ENCODE data around the gene DLST.

Gene DLST

GRCh38 chr14:74915826-74916225 is 34.1 kb downstream of the DLST start:
- Histone ChIP-seq H4K20me1 (ENCODE audit: insufficient read depth, low read length) (no peaks in the 10 kb centered on the region), H3K4me2 (ENCODE audit: low read depth, low read length) (no peak overlapping the region), H3K79me2 (ENCODE audit: low read length) (no peaks in the 10 kb centered on the region), H3K9me2 (replicated peaks; ENCODE audit: insufficient read depth, low read length) (no peaks in the 10 kb centered on the region), H3K27ac (ENCODE audit: low read length) (no peak overlapping the region), H3K9ac (ENCODE audit: low read length) (no peak overlapping the region), H3K4me1 (ENCODE audit: low read length) (no peaks in the 10 kb centered on the region), H3K9me3 (replicated peaks; ENCODE audit: insufficient read depth, low read length) (no peaks in the 10 kb centered on the region), H2AFZ (ENCODE audit: low read length) (no peak overlapping the region), H3K4me3 (ENCODE audit: low read length) (no peak overlapping the region), H3K27me3 (replicated peaks; ENCODE audit: insufficient read depth, low read length) (no peaks in the 10 kb centered on the region), H3F3A (ENCODE audit: insufficient read depth, low read length) (no peaks in the 10 kb centered on the region), H3K36me3 (replicated peaks; ENCODE audit: insufficient read depth, low read length) (no peaks in the 10 kb centered on the region)
- TF ChIP-seq, protein P1, sequence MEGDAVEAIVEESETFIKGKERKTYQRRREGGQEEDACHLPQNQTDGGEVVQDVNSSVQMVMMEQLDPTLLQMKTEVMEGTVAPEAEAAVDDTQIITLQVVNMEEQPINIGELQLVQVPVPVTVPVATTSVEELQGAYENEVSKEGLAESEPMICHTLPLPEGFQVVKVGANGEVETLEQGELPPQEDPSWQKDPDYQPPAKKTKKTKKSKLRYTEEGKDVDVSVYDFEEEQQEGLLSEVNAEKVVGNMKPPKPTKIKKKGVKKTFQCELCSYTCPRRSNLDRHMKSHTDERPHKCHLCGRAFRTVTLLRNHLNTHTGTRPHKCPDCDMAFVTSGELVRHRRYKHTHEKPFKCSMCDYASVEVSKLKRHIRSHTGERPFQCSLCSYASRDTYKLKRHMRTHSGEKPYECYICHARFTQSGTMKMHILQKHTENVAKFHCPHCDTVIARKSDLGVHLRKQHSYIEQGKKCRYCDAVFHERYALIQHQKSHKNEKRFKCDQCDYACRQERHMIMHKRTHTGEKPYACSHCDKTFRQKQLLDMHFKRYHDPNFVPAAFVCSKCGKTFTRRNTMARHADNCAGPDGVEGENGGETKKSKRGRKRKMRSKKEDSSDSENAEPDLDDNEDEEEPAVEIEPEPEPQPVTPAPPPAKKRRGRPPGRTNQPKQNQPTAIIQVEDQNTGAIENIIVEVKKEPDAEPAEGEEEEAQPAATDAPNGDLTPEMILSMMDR (IDR thresholded peaks at IDR 0.05; ENCODE audit: low read length) = no peak
- TF ChIP-seq EZH2phosphoT487 (IDR thresholded peaks at IDR 0.05; ENCODE audit: low read length) (no peak), EZH2 (optimal IDR thresholded peaks at IDR 0.05; ENCODE audit: low read depth, low read length) (no peak)
- no peak for DNase-seq

DNA sequence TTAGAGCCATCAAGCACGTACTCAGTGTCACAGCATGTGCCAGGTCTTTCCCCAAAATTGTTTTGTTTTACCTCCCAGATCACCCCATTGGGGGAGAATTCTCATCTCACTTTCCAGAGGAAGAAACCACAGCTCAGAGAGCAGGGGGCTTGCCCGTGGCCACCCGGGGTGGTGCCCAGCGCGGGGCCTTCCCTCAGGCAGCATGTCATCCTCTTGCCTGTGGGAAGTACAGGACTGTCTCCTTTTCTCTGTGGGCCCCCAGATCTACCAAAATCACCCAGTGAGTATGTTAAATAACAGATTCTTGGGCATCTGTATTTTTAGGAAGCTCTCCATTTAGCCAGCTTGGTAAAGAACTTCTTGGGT is 35.4 kb downstream of the DLST start:
- Histone ChIP-seq H3K4me1 (ENCODE audit: low read length) (no peaks in the 10 kb centered on the region), H3K27ac (ENCODE audit: low read length) (no peak overlapping the region), H3K9me3 (replicated peaks; ENCODE audit: insufficient read depth, low read length) (no peaks in the 10 kb centered on the region), H3K79me2 (ENCODE audit: low read length) (no peaks in the 10 kb centered on the region), H3K9ac (ENCODE audit: low read length) (no peak overlapping the region), H3K36me3 (replicated peaks; ENCODE audit: insufficient read depth, low read length) (no peaks in the 10 kb centered on the region), H3F3A (ENCODE audit: insufficient read depth, low read length) (no peaks in the 10 kb centered on the region), H3K9me2 (replicated peaks; ENCODE audit: insufficient read depth, low read length) (no peaks in the 10 kb centered on the region), H3K4me3 (ENCODE audit: low read length) (no peak overlapping the region), H4K20me1 (ENCODE audit: insufficient read depth, low read length) (no peaks in the 10 kb centered on the region), H2AFZ (ENCODE audit: low read length) (no peak overlapping the region), H3K27me3 (replicated peaks; ENCODE audit: insufficient read depth, low read length) (no peaks in the 10 kb centered on the region), H3K4me2 (ENCODE audit: low read depth, low read length) (no peak overlapping the region)
- DNase-seq = no peak
- TF ChIP-seq EZH2 (optimal IDR thresholded peaks at IDR 0.05; ENCODE audit: low read depth, low read length) (no peak), EZH2phosphoT487 (IDR thresholded peaks at IDR 0.05; ENCODE audit: low read length) (no peak)
- TF ChIP-seq, protein P1 (IDR thresholded peaks at IDR 0.05; ENCODE audit: low read length) = no peak

DNA sequence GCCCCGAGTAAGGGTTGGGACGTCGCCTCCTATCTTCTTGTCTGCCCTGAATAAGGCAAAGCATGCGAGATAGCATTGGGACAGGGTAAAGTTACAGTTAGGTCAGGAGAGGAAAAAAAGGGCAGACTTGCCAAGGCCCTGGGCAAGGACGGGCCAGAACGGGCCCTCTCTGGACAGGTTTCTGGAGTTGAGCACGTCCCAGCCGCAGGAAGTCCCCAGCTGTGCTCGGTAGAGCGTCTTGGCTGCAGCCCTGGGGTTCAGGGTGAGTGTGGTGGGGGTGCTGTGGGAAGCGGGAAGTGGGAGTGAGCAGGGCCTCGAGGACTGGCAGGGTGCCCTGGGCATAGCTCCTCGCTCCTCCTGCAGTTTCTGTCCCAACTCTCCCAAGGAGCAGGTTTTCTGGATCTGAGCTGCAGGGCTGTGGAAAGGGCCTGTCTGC is 35.9 kb downstream of the DLST start:
- Histone ChIP-seq H3K79me2 (ENCODE audit: low read length) (no peaks in the 10 kb centered on the region), H3K27ac (ENCODE audit: low read length) (no peak overlapping the region), H3F3A (ENCODE audit: insufficient read depth, low read length) (no peaks in the 10 kb centered on the region), H3K9me2 (replicated peaks; ENCODE audit: insufficient read depth, low read length) (no peaks in the 10 kb centered on the region), H3K9me3 (replicated peaks; ENCODE audit: insufficient read depth, low read length) (no peaks in the 10 kb centered on the region), H3K27me3 (replicated peaks; ENCODE audit: insufficient read depth, low read length) (no peaks in the 10 kb centered on the region), H3K4me1 (ENCODE audit: low read length) (no peaks in the 10 kb centered on the region), H3K4me2 (ENCODE audit: low read depth, low read length) (no peak overlapping the region), H3K9ac (ENCODE audit: low read length) (no peak overlapping the region), H3K4me3 (ENCODE audit: low read length) (no peak overlapping the region), H4K20me1 (ENCODE audit: insufficient read depth, low read length) (no peaks in the 10 kb centered on the region), H3K36me3 (replicated peaks; ENCODE audit: insufficient read depth, low read length) (no peaks in the 10 kb centered on the region), H2AFZ (ENCODE audit: low read length) (no peak overlapping the region)
- TF ChIP-seq EZH2phosphoT487 (IDR thresholded peaks at IDR 0.05; ENCODE audit: low read length) = no peak
- TF ChIP-seq EZH2 (optimal IDR thresholded peaks at IDR 0.05; ENCODE audit: low read depth, low read length) = no peak
- TF ChIP-seq, protein P1 (IDR thresholded peaks at IDR 0.05; ENCODE audit: low read length) = no peak
- DNase-seq = no peak
